K562 (cell line): ENCODE data around the gene RPL3. TPM values are rescaled to one million over a fixed set of nuclear protein-coding genes. Genes with fewer than 3 reads are reported as not detected.

Experiments
- ATAC-seq: fragments of 200-7000 bp; cut with Tn5 transposase; 3 replicates; pipeline ENCODE4 v1.9.1; 2020; ENCODE audit warnings: moderate library complexity
- BruUV-seq: library from RNA; stranded (reverse); fragments of 400-500 nt; replicated peaks from 2 replicates; lab custom pipeline; 2021; lab: Mats Ljungman, UMichigan
- CTCF ChIA-PET: fragments of 300-600 bp; formaldehyde crosslinking; extraction: SDS; loops from one replicate; lab custom pipeline; 2021; ENCODE audit warnings: low intra/inter-chr PET ratio; lab: Yijun Ruan, JAX
- POLR2A ChIA-PET: fragments of 300-600, 350-650 bp; sonication (Branson Sonifier 250); formaldehyde crosslinking; extraction: SDS; loops from one replicate; lab custom pipeline; 2021; ENCODE audit warnings: antibody characterized with exemption, inconsistent platforms; lab: Yijun Ruan, JAX
- DNase-seq, 4 experiments: peaks; one replicate each; pipeline versions ENCODE4 v3.0.0 to v3.0.0-alpha.2; 2011 to 2018; ENCODE audit warnings: low spot score in 3 of 4, mixed read lengths in 3 of 4; ENCODE audit errors: extremely low read depth in 1 of 4
- FAIRE-seq: peaks from 2 replicates; lab custom pipeline; 2011; peaks lifted over from hg19 to GRCh38; lab: Jason Lieb, UNC
- H2AFZ ChIP-seq: 2 replicates; pipeline ENCODE4 v1.6.0; 2011; ENCODE audit warnings: low read depth, low read length, control low read depth, inconsistent platforms
- H3K27ac ChIP-seq: fragments of 200-600 bp; 3 replicates; pipeline ENCODE4 v1.8.0; 2011; ENCODE audit warnings: low read depth, mild to moderate bottlenecking, control low read depth, inconsistent platforms, low read length, moderate library complexity, mixed read lengths; ENCODE audit errors: extremely low read depth
- H3K27me3 ChIP-seq, 2 experiments: fragments of 300-600 bp in 1 of 2; 2 replicates in 1 of 2; 3 replicates in 1 of 2; pipeline versions ENCODE4 v1.6.0 to v1.8.0; 2011; ENCODE audit warnings: inconsistent platforms in 2 of 2, low read length in 2 of 2, mild to moderate bottlenecking in 1 of 2, mixed read lengths in 1 of 2, moderate library complexity in 1 of 2; ENCODE audit not compliant: control insufficient read depth in 2 of 2, insufficient read depth in 2 of 2
- H3K36me3 ChIP-seq: fragments of 300-600 bp; 3 replicates; pipeline ENCODE4 v1.8.0; 2011; ENCODE audit warnings: mild to moderate bottlenecking, low read length, inconsistent platforms; ENCODE audit not compliant: control insufficient read depth, insufficient read depth
- H3K4me1 ChIP-seq, 2 experiments: fragments of 200-600 bp in 1 of 2; replicated peaks in 1 of 2; 2 replicates in 1 of 2; 3 replicates in 1 of 2; pipeline versions ENCODE4 v1.5.1 to v1.8.0; 2011; ENCODE audit warnings: inconsistent platforms in 2 of 2, low read length in 2 of 2, mild to moderate bottlenecking in 1 of 2, mixed read lengths in 1 of 2, moderate library complexity in 1 of 2; ENCODE audit not compliant: control insufficient read depth in 2 of 2, insufficient read depth in 2 of 2
- H3K4me2 ChIP-seq: 2 replicates; pipeline ENCODE4 v1.6.1; 2011; ENCODE audit warnings: low read length, control low read depth, inconsistent platforms, mixed read lengths; ENCODE audit not compliant: insufficient read depth
- H3K4me3 ChIP-seq: fragments of 200-600 bp; sonication (generic), shearing (Covaris generic); 2 replicates; pipeline ENCODE4 v1.5.1; 2016; ENCODE audit warnings: control low read depth, inconsistent platforms
- H3K79me2 ChIP-seq: fragments of 200-600 bp; 3 replicates; pipeline ENCODE4 v1.8.0; 2011; ENCODE audit warnings: low read length, inconsistent platforms; ENCODE audit not compliant: control insufficient read depth, insufficient read depth
- H3K9ac ChIP-seq, 2 experiments: 2 replicates each; pipeline versions ENCODE4 v1.6.0 to v1.6.1; 2011; ENCODE audit warnings: low read depth in 2 of 2, low read length in 2 of 2, control low read depth in 1 of 2, inconsistent platforms in 1 of 2, mild to moderate bottlenecking in 1 of 2, mixed read lengths in 1 of 2; ENCODE audit not compliant: insufficient read depth in 1 of 2
- H3K9me1 ChIP-seq: one replicate; pipeline ENCODE4 v1.6.0; 2011; ENCODE audit warnings: inconsistent platforms, mild to moderate bottlenecking, low read length, moderate library complexity; ENCODE audit not compliant: control insufficient read depth, insufficient read depth
- H3K9me3 ChIP-seq: replicated peaks from 2 replicates; pipeline ENCODE4 v1.5.1; 2011; ENCODE audit warnings: low read depth, low read length, inconsistent platforms; ENCODE audit not compliant: control insufficient read depth, insufficient read depth
- H4K20me1 ChIP-seq: replicated peaks from 2 replicates; pipeline ENCODE4 v1.6.1; 2011; ENCODE audit warnings: low read length, inconsistent platforms, mixed read lengths; ENCODE audit not compliant: control insufficient read depth, insufficient read depth
- ATF2 ChIP-seq: sonication (generic); formaldehyde crosslinking; IDR thresholded peaks from 2 replicates; pipeline ENCODE4 v1.8.1; 2022; ENCODE audit warnings: missing genetic modification reagents
- ATF3 ChIP-seq, 2 experiments: fragments of 450-650 bp in 1 of 2; sonication (generic) in 1 of 2; formaldehyde crosslinking in 1 of 2; IDR thresholded peaks in 1 of 2; conservative IDR thresholded peaks in 1 of 2; 2 replicates each; pipeline versions ENCODE4 v1.6.1 to v1.8.1; 2016 to 2023; ENCODE audit warnings: mild to moderate bottlenecking in 2 of 2, moderate library complexity in 2 of 2, inconsistent platforms in 1 of 2, missing genetic modification reagents in 1 of 2
- EP400 ChIP-seq: fragments of 450-650 bp; IDR thresholded peaks from 2 replicates; pipeline ENCODE4 v1.6.1; 2017; ENCODE audit warnings: antibody characterized with exemption, mild to moderate bottlenecking, moderate library complexity
- GATAD2B ChIP-seq: fragments of 450-650 bp; IDR thresholded peaks from 2 replicates; pipeline ENCODE4 v1.6.1; 2017; ENCODE audit warnings: mild to moderate bottlenecking, borderline replicate concordance
- HNRNPUL1 ChIP-seq: fragments of 200-400 bp; formaldehyde crosslinking; IDR thresholded peaks from 2 replicates; pipeline ENCODE4 v1.6.1; 2017; ENCODE audit warnings: low read length
- MAFK ChIP-seq: IDR thresholded peaks from 2 replicates; pipeline ENCODE4 v1.6.1; 2011; ENCODE audit warnings: low read length, improper control_type of control experiment
- MTA2 ChIP-seq: fragments of 450-650 bp; IDR thresholded peaks from 2 replicates; pipeline ENCODE4 v1.6.1; 2016; ENCODE audit warnings: low read depth
- NONO ChIP-seq, 2 experiments: fragments of 200-400 bp in 1 of 2; fragments of 450-650 bp in 1 of 2; formaldehyde crosslinking in 1 of 2; IDR thresholded peaks; 2 replicates each; pipeline ENCODE4 v1.6.1; 2017; ENCODE audit warnings: low read depth in 2 of 2, mild to moderate bottlenecking in 2 of 2, moderate library complexity in 2 of 2, low read length in 1 of 2
- PCBP2 ChIP-seq: fragments of 200-400 bp; formaldehyde crosslinking; IDR thresholded peaks from 2 replicates; pipeline ENCODE4 v1.6.1; 2018; ENCODE audit warnings: low read length, low read depth, mild to moderate bottlenecking, moderate library complexity; ENCODE audit not compliant: poor library complexity, severe bottlenecking
- PTTG1 ChIP-seq: fragments of 450-650 bp; IDR thresholded peaks from 2 replicates; pipeline ENCODE4 v1.6.1; 2016; ENCODE audit warnings: low read depth, mild to moderate bottlenecking, missing genetic modification characterization, missing compliant biosample characterization
- RBM25 ChIP-seq: fragments of 200-400 bp; formaldehyde crosslinking; IDR thresholded peaks from 2 replicates; pipeline ENCODE4 v1.6.1; 2018; ENCODE audit warnings: low read length, low read depth, moderate library complexity; ENCODE audit not compliant: severe bottlenecking
- RFX1 ChIP-seq: fragments of 450-650 bp; IDR thresholded peaks from 2 replicates; pipeline ENCODE4 v1.6.1; 2016; ENCODE audit warnings: mild to moderate bottlenecking, moderate library complexity
- TEAD4 ChIP-seq, 2 experiments: sonication (generic) in 1 of 2; formaldehyde crosslinking in 1 of 2; IDR thresholded peaks; 2 replicates each; pipeline versions ENCODE4 v1.6.1 to v1.8.0; 2012 to 2022; ENCODE audit warnings: borderline replicate concordance in 1 of 2, inconsistent platforms in 1 of 2, low read length in 1 of 2, mild to moderate bottlenecking in 1 of 2, missing genetic modification reagents in 1 of 2
- ZNF133 ChIP-seq: fragments of 250-450 bp; sonication (Bioruptor Pico); IDR thresholded peaks from 2 replicates; pipeline ENCODE4 v1.4.0; 2020; ENCODE audit warnings: mild to moderate bottlenecking
- ZNF586 ChIP-seq: fragments of 450-650 bp; formaldehyde crosslinking; conservative IDR thresholded peaks from 2 replicates; pipeline ENCODE4 v1.4.0; 2020; ENCODE audit warnings: mild to moderate bottlenecking, moderate library complexity
- ZNF644 ChIP-seq: fragments of 200-800 bp; sonication (Bioruptor generic); IDR thresholded peaks from 2 replicates; pipeline ENCODE4 v1.6.1; 2016; ENCODE audit warnings: low read depth, missing genetic modification characterization, missing compliant biosample characterization
- ZNF785 ChIP-seq: fragments of 250-450 bp; sonication (Bioruptor Pico); IDR thresholded peaks from 2 replicates; pipeline ENCODE4 v1.4.0; 2020; ENCODE audit warnings: mild to moderate bottlenecking
- WGBS: fragments of 100-300 bp; shearing (Covaris generic); methylation state at CpG from one replicate; pipeline ENCODE4 v1.1.6; 2016; ENCODE audit warnings: low coverage, mixed read lengths; ENCODE audit not compliant: insufficient coverage; ENCODE audit errors: missing lambda C conversion rate; 5-methylcytosine and 5-hydroxymethylcytosine counted together
- in situ Hi-C: fragments of 300-500 bp; cut with MboI; formaldehyde crosslinking; loops from 4 replicates; pipeline ENCODE4 v1.15.0; 2018; ENCODE audit warnings: inconsistent platforms, mixed read lengths
- intact Hi-C: fragments of 100-400 bp; cut with micrococcal nuclease; formaldehyde crosslinking; loops from 2 replicates; pipeline ENCODE4 v1.14.2; 2022
- polyA plus RNA-seq, 8 experiments: library from polyadenylated mRNA; depleted of rRNA in 4 of 8; stranded (reverse) in 5 of 8; unstranded in 3 of 8; fragments of >200 nt; fragmentation: Nextera tagmentation in 2 of 8; fragmentation: Illumina TruSeq in 1 of 8; extraction: Ambion mirVana in 2 of 8; extraction: Trizol in 1 of 8; gene quantifications; 2 replicates each; pipeline versions ENCODE4 v1.2.1 to v1.2.3, GENCODE V29; 2011 to 2014; ENCODE audit warnings: inconsistent platforms in 1 of 8, missing spikeins in 1 of 8
- total RNA-seq, 7 experiments: library from RNA; depleted of rRNA in 6 of 7; stranded (reverse); fragments of >200 nt in 6 of 7; fragmentation: Illumina TruSeq in 2 of 7; extraction: Trizol in 2 of 7; gene quantifications; 2 replicates each; pipeline versions ENCODE4 v1.2.1 to v1.2.3, GENCODE V29; 2011 to 2021; ENCODE audit warnings: low replicate concordance in 1 of 7
- TF ChIP-seq, protein P1 (sequence below): fragments of 450-650 bp; IDR thresholded peaks from 2 replicates; pipeline ENCODE4 v1.6.1; 2016; ENCODE audit warnings: low read depth, mild to moderate bottlenecking, moderate library complexity

RPL3 gene
- total and polyA plus RNA-seq, 9 of the 15 experiments (the other 6 are each of a cell fraction or from before 2014, with no cell fraction given) = 1,624 to 4,066 (median 2,565) TPM

DNA sequence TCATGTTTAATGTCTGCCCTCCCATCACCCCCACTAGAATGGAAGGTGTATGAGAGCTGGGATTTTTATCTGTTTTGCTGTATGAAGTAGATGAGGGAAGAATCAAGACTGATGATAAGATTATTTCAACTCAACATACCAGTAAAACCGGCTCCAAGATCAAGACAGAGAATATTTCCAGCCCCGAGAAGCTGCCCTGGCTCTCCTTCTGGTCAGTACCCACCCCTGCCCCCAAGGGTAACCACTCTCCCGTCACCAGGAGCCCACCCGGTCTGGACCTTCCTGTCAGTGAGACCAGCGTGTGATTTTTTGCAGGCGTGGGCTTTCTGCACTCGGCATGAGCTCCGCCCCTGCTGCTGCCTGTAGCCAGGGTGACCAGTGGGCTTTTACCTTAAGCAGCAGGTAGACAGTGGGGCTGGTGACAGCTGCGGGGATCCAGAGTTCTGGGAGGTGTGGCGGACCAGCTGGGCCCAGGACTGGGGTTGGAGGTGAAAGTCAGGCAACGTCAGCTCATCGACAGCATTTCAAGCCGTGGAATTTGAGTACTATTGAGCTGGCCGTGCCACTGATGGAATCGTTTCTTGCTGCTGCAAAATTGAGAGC is 25.6 kb downstream of the RPL3 start (continued):
- TF ChIP-seq, protein P1, sequence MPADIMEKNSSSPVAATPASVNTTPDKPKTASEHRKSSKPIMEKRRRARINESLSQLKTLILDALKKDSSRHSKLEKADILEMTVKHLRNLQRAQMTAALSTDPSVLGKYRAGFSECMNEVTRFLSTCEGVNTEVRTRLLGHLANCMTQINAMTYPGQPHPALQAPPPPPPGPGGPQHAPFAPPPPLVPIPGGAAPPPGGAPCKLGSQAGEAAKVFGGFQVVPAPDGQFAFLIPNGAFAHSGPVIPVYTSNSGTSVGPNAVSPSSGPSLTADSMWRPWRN = no peak
- TF ChIP-seq PTTG1 = no peak
- no peak for TF ChIP-seq ZNF644
- no peak for TF ChIP-seq GATAD2B
- TF ChIP-seq PCBP2 = no peak
- TF ChIP-seq TEAD4 (IDR thresholded peaks at IDR 0.05; ENCODE audit: low read length) = no peak
- no peak for TF ChIP-seq TEAD4 (CRISPR knock-in tag; IDR thresholded peaks at IDR 0.05; ENCODE audit: borderline replicate concordance)
- TF ChIP-seq, all 486 proteins: peak for 0

DNA sequence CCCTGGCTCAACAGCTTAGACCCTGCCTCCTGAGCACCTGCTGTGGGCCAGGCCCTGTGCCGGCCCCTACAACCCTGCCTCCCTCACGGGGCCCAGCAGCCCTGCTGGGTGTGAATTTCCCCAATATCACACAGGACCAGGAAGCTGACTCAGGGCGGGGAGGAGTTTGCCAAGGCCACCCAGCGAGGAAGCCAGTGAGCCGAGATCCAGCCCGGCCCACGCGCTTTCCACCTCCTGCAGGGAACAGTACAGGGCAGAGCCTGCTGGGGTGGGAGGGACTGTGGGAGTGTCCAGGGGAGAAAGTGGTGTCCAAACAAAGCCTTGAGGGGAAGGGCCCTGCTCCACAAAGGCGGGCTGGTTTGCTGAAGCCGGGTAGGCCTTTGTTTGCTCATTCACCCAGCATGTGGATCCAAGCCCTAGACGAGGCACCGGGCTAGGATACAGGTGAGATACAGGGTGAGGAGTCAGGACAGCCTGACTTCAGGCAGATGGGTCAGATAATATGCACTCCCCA is 26.8 kb downstream of the RPL3 start:
- Histone ChIP-seq H3K9me3 (no peaks in the 10 kb centered on the region), H3K27ac (peak overlapping the region; percentile 85), H3K4me3 (no peak overlapping the region), H3K36me3 (no peaks in the 10 kb centered on the region), H2AFZ (peak overlapping the region; percentile 83), H3K27me3 (no peaks in the 10 kb centered on the region), H3K79me2 (no peaks in the 10 kb centered on the region), H3K9ac (peak overlapping the region; percentile 56 to 91), H3K9me1 (no peaks in the 10 kb centered on the region), H3K4me2 (peak overlapping the region; percentile 21; the same call in 1 of the 2 replicates), H3K4me1 (peaks cover 33 to 69% of the 10 kb centered on the region in 2 experiments), H4K20me1 (no peaks in the 10 kb centered on the region)
- peak; percentile 83 to 94 (median 85) for DNase-seq
- intact Hi-C loops (no loop called here), in situ Hi-C loops (no loop called here)
- POLR2A ChIA-PET = interaction anchor here (0.5 to 1.2 kb wide), 3 partner anchors 24 to 71 kb away, joined by 3 to 4 read pairs (median 4); no protein-coding TSS in a partner anchor
- peak; percentile 92 for ATAC-seq
- 6% methylated on average over 9 of the region's 12 CpGs for WGBS
- peak; percentile 98 for FAIRE-seq
- CTCF ChIA-PET = no interaction called here
- BruUV-seq = no TSS peak
- TF ChIP-seq ATF3 (IDR thresholded peaks at IDR 0.05) (peak; percentile 36; the same call in 1 of the 2 replicates), ATF3 (CRISPR knock-in tag; conservative IDR thresholded peaks at IDR 0.05) (no peak), HNRNPUL1 (no peak), ZNF586 (no peak), MAFK (peak; percentile 34; the same call in 1 of the 2 replicates), MTA2 (0 out of 2 replicates have a peak, but pooled peaks have one; percentile 23), RFX1 (no peak), NONO (IDR thresholded peaks at IDR 0.05; ENCODE audit: low read depth in 2 of 2, low read length in 1 of 2) (no peak), EP400 (no peak), ZNF785 (CRISPR knock-in tag) (no peak), ZNF133 (no peak), RBM25 (no peak), ATF2 (CRISPR knock-in tag) (no peak)
